ENCODE data around the gene EIF1.

Gene EIF1

GRCh38 chr17:41664587-41665565, 23.8 kb upstream of the EIF1 start:
- no peak for TF ChIP-seq TCF4 (CRISPR knock-in tag; IDR thresholded peaks at IDR 0.05; ENCODE audit: borderline replicate concordance)
- TF ChIP-seq ZNF70 (CRISPR knock-in tag; IDR thresholded peaks at IDR 0.05) = peak; percentile 97

GRCh38 chr17:41665566-41666236, 23.0 kb upstream of the EIF1 start:
- ATAC-seq = peak; percentile 93
- TF ChIP-seq ARNTL (CRISPR knock-in tag; IDR thresholded peaks at IDR 0.05; ENCODE audit: borderline replicate concordance, low read depth) (no peak), GLIS3 (CRISPR knock-in tag; IDR thresholded peaks at IDR 0.05) (no peak), BACH2 (CRISPR knock-in tag; IDR thresholded peaks at IDR 0.05; ENCODE audit: borderline replicate concordance) (no peak), ZFP3 (CRISPR knock-in tag; IDR thresholded peaks at IDR 0.05) (no peak), ZNF70 (CRISPR knock-in tag; IDR thresholded peaks at IDR 0.05) (no peak), PPARA (CRISPR knock-in tag; IDR thresholded peaks at IDR 0.05; ENCODE audit: borderline replicate concordance) (no peak), OSR1 (CRISPR knock-in tag; IDR thresholded peaks at IDR 0.05) (no peak), ZC3H10 (CRISPR knock-in tag; IDR thresholded peaks at IDR 0.05) (no peak), CSRNP3 (CRISPR knock-in tag; IDR thresholded peaks at IDR 0.05) (no peak), POU6F1 (CRISPR knock-in tag; IDR thresholded peaks at IDR 0.05; ENCODE audit: borderline replicate concordance, low read depth) (no peak), ZFP30 (CRISPR knock-in tag; IDR thresholded peaks at IDR 0.05) (no peak), PATZ1 (CRISPR knock-in tag; IDR thresholded peaks at IDR 0.05; ENCODE audit: borderline replicate concordance) (no peak)

More at GRCh38 chr17:41664587-41665565, 23.8 kb upstream of the EIF1 start:
- no peak for ATAC-seq

- peak; percentile 27 for ATAC-seq
- TF ChIP-seq ZC3H10 (CRISPR knock-in tag; IDR thresholded peaks at IDR 0.05) (no peak), RARB (CRISPR knock-in tag; IDR thresholded peaks at IDR 0.05) (no peak), TCF4 (CRISPR knock-in tag; IDR thresholded peaks at IDR 0.05; ENCODE audit: borderline replicate concordance) (no peak), GLIS3 (CRISPR knock-in tag; IDR thresholded peaks at IDR 0.05) (no peak), PPARA (CRISPR knock-in tag; IDR thresholded peaks at IDR 0.05; ENCODE audit: borderline replicate concordance) (no peak), ZFP30 (CRISPR knock-in tag; IDR thresholded peaks at IDR 0.05) (no peak), BACH2 (CRISPR knock-in tag; IDR thresholded peaks at IDR 0.05; ENCODE audit: borderline replicate concordance) (no peak), CSRNP3 (CRISPR knock-in tag; IDR thresholded peaks at IDR 0.05) (no peak), ZFP3 (CRISPR knock-in tag; IDR thresholded peaks at IDR 0.05) (no peak)
Observed at GRCh38 chr17:41666237-41666641, 22.4 kb upstream of the EIF1 start.

GRCh38 chr17:41666708-41667279, 21.9 kb upstream of the EIF1 start:
- ATAC-seq = peak; percentile 81
- TF ChIP-seq ZFP30 (CRISPR knock-in tag; IDR thresholded peaks at IDR 0.05) = no peak
- no peak for TF ChIP-seq TOX (CRISPR knock-in tag; IDR thresholded peaks at IDR 0.05; ENCODE audit: borderline replicate concordance)
- TF ChIP-seq PPARA (CRISPR knock-in tag; IDR thresholded peaks at IDR 0.05; ENCODE audit: borderline replicate concordance) = no peak
- TF ChIP-seq OSR1 (CRISPR knock-in tag; IDR thresholded peaks at IDR 0.05) = no peak
- TF ChIP-seq ESRRG (CRISPR knock-in tag; IDR thresholded peaks at IDR 0.05) = no peak
- TF ChIP-seq PATZ1 (CRISPR knock-in tag; IDR thresholded peaks at IDR 0.05; ENCODE audit: borderline replicate concordance) = no peak
- TF ChIP-seq ARNTL (CRISPR knock-in tag; IDR thresholded peaks at IDR 0.05; ENCODE audit: borderline replicate concordance, low read depth) = no peak
- TF ChIP-seq ZNF565 (CRISPR knock-in tag; conservative IDR thresholded peaks at IDR 0.05; ENCODE audit: low read depth) = no peak
- no peak for TF ChIP-seq ISL1 (CRISPR knock-in tag; IDR thresholded peaks at IDR 0.05)
- TF ChIP-seq ZNF8 (CRISPR knock-in tag; IDR thresholded peaks at IDR 0.05) = no peak
- no peak for TF ChIP-seq GLIS3 (CRISPR knock-in tag; IDR thresholded peaks at IDR 0.05)
- no peak for TF ChIP-seq TSHZ2 (CRISPR knock-in tag; IDR thresholded peaks at IDR 0.05)
- TF ChIP-seq SNAI2 (CRISPR knock-in tag; IDR thresholded peaks at IDR 0.05) = no peak

All from SK-N-SH treated with all-trans-retinoic acid at 6 μM for 48 hours (cell line).